HUES6 (cell line): ENCODE results near the gene KCNIP2.

Source experiments
- H3K27ac ChIP-seq: 2 replicates; pipeline ENCODE4 v1.7.0; 2013; ENCODE audit warnings: low read depth, mild to moderate bottlenecking, low read length, inconsistent platforms
- H3K27me3 ChIP-seq: 2 replicates; pipeline ENCODE4 v1.6.1; 2013; ENCODE audit warnings: low read length; ENCODE audit not compliant: control insufficient read depth, insufficient read depth
- H3K36me3 ChIP-seq: 2 replicates; pipeline ENCODE4 v1.6.1; 2013; ENCODE audit warnings: low read length; ENCODE audit not compliant: control insufficient read depth, insufficient read depth
- H3K4me1 ChIP-seq: 2 replicates; pipeline ENCODE4 v1.6.1; 2013; ENCODE audit warnings: low read length; ENCODE audit not compliant: control insufficient read depth, insufficient read depth
- H3K4me3 ChIP-seq: 2 replicates; pipeline ENCODE4 v1.5.1; 2013; ENCODE audit warnings: low read depth, low read length
- H3K9ac ChIP-seq: one replicate; pipeline ENCODE4 v1.6.1; 2013; ENCODE audit warnings: mild to moderate bottlenecking, low read length
- H3K9me3 ChIP-seq: 2 replicates; pipeline ENCODE4 v1.6.1; 2013; ENCODE audit warnings: low read depth, low read length; ENCODE audit not compliant: control insufficient read depth, insufficient read depth

KCNIP2 gene

DNA sequence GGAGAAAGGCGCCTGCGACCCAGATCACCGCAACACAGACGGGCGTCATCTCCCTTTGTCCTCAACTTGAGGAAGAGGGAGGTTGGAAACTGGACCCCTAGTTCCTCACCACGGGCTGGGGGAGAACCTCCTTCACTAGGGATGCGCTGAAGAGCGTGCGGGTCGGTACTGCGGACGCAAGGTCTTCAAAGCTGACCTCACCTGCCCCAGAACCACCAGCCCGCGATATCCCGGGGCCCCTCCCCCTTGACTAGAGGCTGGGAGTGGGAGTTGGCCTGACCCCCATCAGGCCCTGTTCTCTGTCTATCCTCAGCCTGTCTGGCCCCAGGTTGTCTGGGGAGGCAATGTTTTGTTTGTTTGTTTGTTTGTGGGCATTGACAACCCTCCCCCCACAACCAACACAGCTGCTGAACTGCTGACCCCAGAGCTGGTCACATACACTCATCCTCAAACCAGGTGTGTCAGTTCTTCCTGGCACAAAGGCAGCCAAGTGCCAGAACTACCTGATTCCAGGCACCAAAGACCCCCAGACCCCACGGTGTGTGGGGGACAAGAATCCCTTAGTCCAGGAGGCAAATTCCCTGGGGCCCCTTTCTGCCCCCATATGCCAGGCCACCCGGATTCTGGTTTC is 63.3 kb downstream of the KCNIP2 start:
- H3K27ac ChIP-seq = peak overlapping the region; percentile 88; the same call in 1 of the 2 replicates
- H3K4me1 ChIP-seq = peaks cover 53% of the 10 kb centered on the region
- peak overlapping the region; percentile 46 for H3K9ac ChIP-seq
- H3K27me3 ChIP-seq = peaks cover 35% of the 10 kb centered on the region
- no peaks in the 10 kb centered on the region for H3K9me3 ChIP-seq
- H3K4me3 ChIP-seq = peak overlapping the region; percentile 58
- H3K36me3 ChIP-seq = peaks cover 16% of the 10 kb centered on the region

DNA sequence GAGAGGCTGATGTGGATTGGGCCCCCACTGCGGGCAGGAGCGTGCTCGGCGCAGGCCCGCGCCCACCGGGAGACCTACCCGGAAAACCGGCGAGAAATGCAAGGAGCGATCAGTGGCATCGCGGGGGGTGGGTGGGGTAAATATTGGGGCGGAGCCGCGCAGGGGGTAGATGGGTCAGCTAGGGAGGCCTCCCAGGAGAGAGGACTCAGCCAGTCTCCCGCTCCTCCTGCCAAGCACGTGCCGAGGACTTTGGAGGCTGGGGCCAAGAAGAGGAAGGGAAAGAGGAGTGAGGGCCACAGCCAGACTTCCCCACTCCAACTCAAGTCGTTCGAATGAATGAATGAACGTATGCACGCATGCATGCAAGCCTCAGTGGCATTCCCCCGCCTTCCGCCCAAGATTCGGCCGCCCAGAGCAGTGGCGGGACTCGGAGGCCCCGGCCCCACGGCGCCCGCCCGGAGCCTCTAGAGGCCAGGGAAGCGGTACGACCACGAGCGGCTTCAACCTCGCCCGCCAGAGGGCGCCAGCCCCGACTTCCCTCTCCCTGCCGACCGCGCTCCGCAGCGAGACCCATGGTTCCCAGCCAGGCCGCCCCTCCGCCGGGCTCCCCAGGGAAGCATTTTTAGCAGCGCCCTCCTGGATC is 63.9 kb downstream of the KCNIP2 start:
- peaks cover 10% of the 10 kb centered on the region for H3K36me3 ChIP-seq
- H3K4me3 ChIP-seq = peak overlapping the region; percentile 58
- H3K27ac ChIP-seq = peak overlapping the region; percentile 88
- peaks cover 56% of the 10 kb centered on the region for H3K4me1 ChIP-seq
- no peaks in the 10 kb centered on the region for H3K9me3 ChIP-seq
- peak overlapping the region; percentile 80 for H3K9ac ChIP-seq
- peaks cover 41% of the 10 kb centered on the region for H3K27me3 ChIP-seq

DNA sequence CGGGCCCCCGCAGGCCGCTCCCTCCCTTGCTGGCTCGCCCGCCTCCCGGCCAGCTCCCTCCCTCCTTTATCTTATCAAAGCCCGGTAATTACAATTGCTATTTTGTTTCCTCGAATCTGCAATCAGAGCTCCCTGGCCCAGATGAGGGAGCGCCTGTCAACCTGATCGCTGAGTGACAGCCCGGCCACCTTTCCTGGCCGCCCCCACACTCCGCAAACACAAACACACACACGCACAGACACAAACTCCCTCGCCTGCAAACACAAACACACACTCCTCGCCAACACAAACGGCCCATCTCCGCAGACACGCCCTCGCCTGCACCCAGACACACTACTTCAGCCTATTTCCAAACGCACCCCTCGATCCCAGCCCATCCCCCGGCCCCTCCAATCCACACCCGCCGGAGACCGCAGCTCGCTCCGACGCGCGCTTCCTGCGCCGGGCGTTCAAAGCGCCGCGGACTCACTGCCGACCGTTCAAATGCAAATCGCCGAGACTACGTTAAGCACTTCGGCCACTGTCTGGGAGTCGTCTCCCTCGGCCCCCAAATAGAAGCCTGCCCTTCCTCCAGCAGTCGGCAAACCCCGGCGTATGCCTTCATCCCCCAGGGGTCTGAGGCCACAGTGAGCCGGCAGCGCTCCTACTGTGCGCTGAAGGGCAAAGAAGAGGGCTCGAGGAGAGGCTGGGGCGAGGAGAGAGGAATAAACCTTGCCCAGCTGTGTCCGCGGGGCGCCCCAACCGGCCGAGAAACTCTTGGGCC is 64.6 kb downstream of the KCNIP2 start:
- H3K9ac ChIP-seq = peak overlapping the region; percentile 80
- H3K27ac ChIP-seq = peak overlapping the region; percentile 88
- H3K4me1 ChIP-seq = peaks cover 61% of the 10 kb centered on the region
- no peaks in the 10 kb centered on the region for H3K9me3 ChIP-seq
- H3K36me3 ChIP-seq = 0 out of 2 replicates have a peak, but pooled peaks cover 4% of the 10 kb centered on the region
- H3K4me3 ChIP-seq = peak overlapping the region; percentile 58
- H3K27me3 ChIP-seq = peaks cover 48% of the 10 kb centered on the region

DNA sequence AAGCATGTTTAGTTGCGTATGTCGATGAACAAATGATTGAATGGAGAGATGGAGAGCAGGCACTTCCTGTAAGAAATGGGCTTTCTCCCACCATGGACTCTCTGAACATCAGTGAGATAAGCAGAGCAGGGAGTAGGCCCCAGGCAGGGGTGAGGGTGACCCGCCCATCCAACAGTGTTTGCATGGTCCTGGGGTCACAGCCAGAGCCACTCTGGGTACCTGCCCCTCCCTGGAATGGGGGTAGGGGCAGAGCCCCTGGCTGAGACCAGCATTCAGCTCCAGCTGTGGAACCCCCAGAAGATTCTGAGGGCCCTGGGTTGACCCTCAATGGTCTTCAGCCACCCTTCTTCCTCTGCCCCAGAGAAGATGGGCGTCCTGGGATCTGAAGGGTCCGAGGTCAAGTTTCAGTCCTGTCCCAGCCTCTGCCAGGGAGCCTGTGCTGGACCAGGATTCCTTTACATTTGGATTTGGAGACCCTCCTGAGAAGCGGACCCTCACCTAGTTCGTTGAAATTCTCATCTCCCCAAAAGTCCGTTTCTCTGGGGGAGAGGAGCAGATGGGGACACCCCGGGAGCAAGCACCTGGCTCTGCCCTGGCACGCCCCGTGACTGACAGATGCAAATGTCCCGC is 65.3 kb downstream of the KCNIP2 start:
- Histone ChIP-seq H3K27me3 (peaks cover 55% of the 10 kb centered on the region), H3K9ac (peak overlapping the region; percentile 80)

DNA sequence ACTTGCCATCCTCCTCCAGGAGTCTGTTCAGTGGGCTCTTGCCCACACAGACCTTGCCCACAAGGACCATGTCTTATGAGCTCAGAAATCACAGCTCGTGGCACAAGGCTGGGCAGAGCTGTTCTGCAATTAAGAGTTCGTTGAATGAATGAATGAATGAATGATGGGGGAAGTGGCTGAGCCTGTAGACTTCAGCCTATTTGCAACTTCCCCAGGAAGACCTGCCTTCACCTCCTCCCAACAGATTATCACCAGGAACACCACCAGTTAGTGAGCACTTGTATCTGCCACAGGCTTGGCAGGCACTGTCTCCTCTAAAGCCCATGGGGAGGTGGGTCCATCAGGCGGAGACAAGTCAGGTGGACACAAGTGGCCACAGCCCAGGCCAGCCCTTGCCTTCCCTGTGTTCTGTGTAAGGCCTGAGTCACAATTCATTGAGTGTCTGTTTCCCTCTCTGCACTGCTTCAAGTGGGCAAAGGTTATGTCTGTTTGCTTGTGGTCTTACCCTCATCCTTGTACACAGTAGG is 65.9 kb downstream of the KCNIP2 start:
- 0 out of 2 replicates have a peak, but pooled peaks cover 4% of the 10 kb centered on the region for H3K36me3 ChIP-seq
- H3K27me3 ChIP-seq = peaks cover 61% of the 10 kb centered on the region
- H3K27ac ChIP-seq = no peak overlapping the region
- no peak overlapping the region for H3K9ac ChIP-seq
- H3K4me1 ChIP-seq = peaks cover 70% of the 10 kb centered on the region
- no peaks in the 10 kb centered on the region for H3K9me3 ChIP-seq
- peak overlapping the region; percentile 58; the same call in 1 of the 2 replicates for H3K4me3 ChIP-seq

More for the DNA sequence above, 65.3 kb downstream of the KCNIP2 start:
- Histone ChIP-seq H3K4me1 (peaks cover 65% of the 10 kb centered on the region), H3K36me3 (0 out of 2 replicates have a peak, but pooled peaks cover 4% of the 10 kb centered on the region), H3K9me3 (no peaks in the 10 kb centered on the region), H3K27ac (peak overlapping the region; percentile 88; the same call in 1 of the 2 replicates), H3K4me3 (peak overlapping the region; percentile 58)

DNA sequence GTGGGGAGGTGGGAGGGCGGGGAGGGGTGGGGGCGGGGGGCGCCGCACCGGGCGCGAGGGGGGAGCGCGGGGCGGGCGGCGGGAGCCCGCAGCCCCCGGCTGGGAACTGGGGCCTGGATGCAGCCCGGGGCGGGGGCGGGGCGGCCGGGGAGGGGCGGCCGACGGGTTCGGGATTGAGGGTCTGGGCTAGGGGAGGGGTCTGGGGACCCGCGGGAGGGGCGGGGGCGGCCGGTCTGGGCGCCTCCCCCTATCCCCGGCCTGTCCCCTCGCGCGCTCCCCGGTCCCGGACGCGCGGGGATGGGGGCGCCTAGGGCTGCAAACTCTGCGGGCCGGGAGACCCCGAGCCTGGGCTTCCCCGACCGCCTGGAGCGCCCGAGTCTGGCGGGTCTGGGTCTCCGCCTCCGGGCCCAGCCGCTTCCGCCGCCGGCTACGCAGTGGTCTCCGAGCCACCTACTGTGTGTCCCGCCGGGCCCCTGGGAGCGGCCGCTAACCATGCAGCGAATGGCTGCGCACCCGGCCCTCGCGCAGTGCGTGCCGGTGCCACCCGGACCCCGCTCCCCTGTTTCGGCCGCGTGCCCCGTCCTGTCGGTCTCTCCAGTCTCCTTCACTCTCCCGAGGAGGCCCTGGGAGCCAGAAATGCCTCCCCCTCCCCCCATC is 67.3 kb downstream of the KCNIP2 start:
- Histone ChIP-seq H3K4me3 (peak overlapping the region; percentile 50), H3K36me3 (peaks cover 2% of the 10 kb centered on the region; the same call in 1 of the 2 replicates)

More for the DNA sequence above, 67.3 kb downstream of the KCNIP2 start:
- no peak overlapping the region for H3K27ac ChIP-seq
- no peaks in the 10 kb centered on the region for H3K9me3 ChIP-seq
- peaks cover 62% of the 10 kb centered on the region for H3K4me1 ChIP-seq
- H3K9ac ChIP-seq = peak overlapping the region; percentile 42
- peaks cover 75% of the 10 kb centered on the region for H3K27me3 ChIP-seq
